GM12878 (cell line): ENCODE results near the gene SGO1. TPM values are rescaled to one million over a fixed set of nuclear protein-coding genes. Genes with fewer than 3 reads are reported as not detected.

Experiments used
- ATAC-seq: fragments of 200-7000 bp; cut with Tn5 transposase; 3 replicates; pipeline ENCODE4 v1.9.1; 2020; ENCODE audit warnings: mild to moderate bottlenecking, moderate library complexity
- BruUV-seq: library from RNA; stranded (reverse); fragments of 400-500 nt; replicated peaks from 2 replicates; lab custom pipeline; 2021; lab: Mats Ljungman, UMichigan
- CTCF ChIA-PET: fragments of 300-600 bp; sonication (Branson Sonifier 250); formaldehyde crosslinking; extraction: SDS; loops from one replicate; lab custom pipeline; 2021; ENCODE audit warnings: inconsistent platforms; lab: Yijun Ruan, JAX
- POLR2A ChIA-PET: fragments of 350-600 bp; formaldehyde crosslinking; extraction: SDS; loops from one replicate; lab custom pipeline; 2021; ENCODE audit warnings: inconsistent platforms; lab: Charles Lee
- RAD21 ChIA-PET: fragments of 300-600 bp; sonication (Branson Sonifier 250); formaldehyde crosslinking; loops from one replicate; lab custom pipeline; 2023; ENCODE audit warnings: antibody characterized with exemption; ENCODE audit not compliant: unreplicated experiment; lab: Charles Lee
- SMC1A ChIA-PET: fragments of 300-600 bp; sonication (Branson Sonifier 250); formaldehyde crosslinking; loops from one replicate; lab custom pipeline; 2023; ENCODE audit not compliant: unreplicated experiment, uncharacterized antibody; lab: Charles Lee
- DNase-seq: peaks from one replicate; pipeline ENCODE4 v3.0.0-alpha.2; 2011; ENCODE audit warnings: low read depth, low spot score
- FAIRE-seq: peaks from 3 replicates; lab custom pipeline; 2011; peaks lifted over from hg19 to GRCh38; lab: Jason Lieb, UNC
- H2AFZ ChIP-seq: 2 replicates; pipeline ENCODE4 v1.6.0; 2011; ENCODE audit warnings: low read depth, low read length, control low read depth; ENCODE audit not compliant: control insufficient read depth
- H3K27ac ChIP-seq: 2 replicates; pipeline ENCODE4 v1.5.1; 2011; ENCODE audit warnings: control low read depth; ENCODE audit not compliant: control insufficient read depth, insufficient read depth
- H3K27me3 ChIP-seq, 2 experiments: replicated peaks in 1 of 2; 2 replicates each; pipeline versions ENCODE4 v1.6.0 to v1.6.1; 2011; ENCODE audit warnings: low read length in 1 of 2; ENCODE audit not compliant: control insufficient read depth in 2 of 2, insufficient read depth in 2 of 2
- H3K36me3 ChIP-seq, 2 experiments: 2 replicates each; pipeline ENCODE4 v1.5.1; 2011; ENCODE audit warnings: low read length in 1 of 2; ENCODE audit not compliant: control insufficient read depth in 2 of 2, insufficient read depth in 2 of 2
- H3K4me1 ChIP-seq: 2 replicates; pipeline ENCODE4 v1.6.1; 2011; ENCODE audit warnings: mild to moderate bottlenecking, low read length, moderate library complexity, mixed read lengths; ENCODE audit not compliant: control insufficient read depth, insufficient read depth
- H3K4me2 ChIP-seq: 2 replicates; pipeline ENCODE4 v1.6.0; 2011; ENCODE audit warnings: control low read depth; ENCODE audit not compliant: control insufficient read depth, insufficient read depth
- H3K4me3 ChIP-seq: fragments of 200-600 bp; sonication (generic); 2 replicates; pipeline ENCODE4 v1.5.1; 2016
- H3K79me2 ChIP-seq: 2 replicates; pipeline ENCODE4 v1.6.0; 2011; ENCODE audit warnings: low read length; ENCODE audit not compliant: control insufficient read depth, insufficient read depth
- H3K9ac ChIP-seq: 2 replicates; pipeline ENCODE4 v1.8.0; 2011; ENCODE audit warnings: low read length, control low read depth, mixed read lengths; ENCODE audit not compliant: control insufficient read depth, insufficient read depth
- H3K9me3 ChIP-seq: replicated peaks from 3 replicates; pipeline ENCODE4 v1.5.1; 2011; ENCODE audit warnings: mild to moderate bottlenecking, low read length; ENCODE audit not compliant: control insufficient read depth, insufficient read depth
- H4K20me1 ChIP-seq: 2 replicates; pipeline ENCODE4 v1.6.0; 2011; ENCODE audit not compliant: control insufficient read depth, insufficient read depth
- ETV6 ChIP-seq, 2 experiments: fragments of 450-650 bp in 1 of 2; IDR thresholded peaks in 1 of 2; conservative IDR thresholded peaks in 1 of 2; 2 replicates each; pipeline ENCODE4 v1.6.1; 2014; ENCODE audit warnings: antibody characterized with exemption in 1 of 2, borderline replicate concordance in 1 of 2, low read depth in 1 of 2, mild to moderate bottlenecking in 1 of 2, moderate library complexity in 1 of 2
- IKZF2 ChIP-seq, 2 experiments: fragments of 450-650 bp; IDR thresholded peaks; 2 replicates each; pipeline ENCODE4 v1.6.1; 2017; ENCODE audit warnings: mild to moderate bottlenecking in 2 of 2, moderate library complexity in 2 of 2
- MLLT1 ChIP-seq: fragments of 450-650 bp; IDR thresholded peaks from 2 replicates; pipeline ENCODE4 v1.6.1; 2016; ENCODE audit warnings: mild to moderate bottlenecking
- MTA3 ChIP-seq: IDR thresholded peaks from 2 replicates; pipeline ENCODE4 v1.6.1; 2012; ENCODE audit warnings: low read length, inconsistent platforms, borderline replicate concordance
- NFYA ChIP-seq: IDR thresholded peaks from 2 replicates; pipeline ENCODE4 v1.6.1; 2011; ENCODE audit warnings: low read depth, mild to moderate bottlenecking, low read length, improper control_type of control experiment, borderline replicate concordance
- SPI1 ChIP-seq: IDR thresholded peaks from 2 replicates; pipeline ENCODE4 v1.6.1; 2011; ENCODE audit warnings: low read depth, mild to moderate bottlenecking, low read length, moderate library complexity, borderline replicate concordance; ENCODE audit not compliant: insufficient read depth
- SREBF2 ChIP-seq: IDR thresholded peaks from 2 replicates; pipeline ENCODE4 v1.6.1; 2012; ENCODE audit warnings: mild to moderate bottlenecking, low read length
- STAT3 ChIP-seq: IDR thresholded peaks from 2 replicates; pipeline ENCODE4 v1.6.1; 2011; ENCODE audit warnings: low read depth, low read length, improper control_type of control experiment
- TCF3 ChIP-seq: IDR thresholded peaks from 2 replicates; pipeline ENCODE4 v1.6.1; 2012; ENCODE audit warnings: low read depth, mild to moderate bottlenecking, low read length, borderline replicate concordance; ENCODE audit not compliant: insufficient read depth
- TCF7 ChIP-seq: IDR thresholded peaks from 2 replicates; pipeline ENCODE4 v1.6.1; 2014; ENCODE audit warnings: antibody characterized with exemption, borderline replicate concordance
- ZNF207 ChIP-seq: fragments of 450-650 bp; IDR thresholded peaks from 2 replicates; pipeline ENCODE4 v1.6.1; 2014; ENCODE audit warnings: antibody characterized with exemption, mild to moderate bottlenecking, borderline replicate concordance
- WGBS: methylation state at CpG from one replicate; pipeline ENCODE4 v1.1.6; 2016; ENCODE audit warnings: low lambda C conversion rate; ENCODE audit not compliant: insufficient replicate concordance, insufficient coverage; ENCODE audit errors: missing lambda C conversion rate; 5-methylcytosine and 5-hydroxymethylcytosine counted together
- in situ Hi-C: fragments of 300-500 bp; cut with MboI; formaldehyde crosslinking; loops from 9 replicates; pipeline ENCODE4 v1.14.3; 2018; ENCODE audit warnings: mixed read lengths
- intact Hi-C: fragments of 100-400 bp; cut with micrococcal nuclease; formaldehyde crosslinking; loops from one replicate; pipeline ENCODE4 v1.14.2; 2022; ENCODE audit not compliant: unreplicated experiment
- polyA plus RNA-seq, 11 experiments: library from polyadenylated mRNA; depleted of rRNA in 4 of 11; unstranded in 6 of 11; stranded (reverse) in 5 of 11; fragments of >200 nt; fragmentation: Nextera tagmentation in 4 of 11; fragmentation: Illumina TruSeq in 1 of 11; extraction: Ambion mirVana in 4 of 11; extraction: Trizol in 1 of 11; gene quantifications; 1 replicate in 1 of 11; 2 replicates in 10 of 11; pipeline versions ENCODE4 v1.2.1 to v1.2.3, GENCODE V29; 2011 to 2016; ENCODE audit warnings: inconsistent platforms in 2 of 11, missing spikeins in 2 of 11, low read depth in 1 of 11
- total RNA-seq, 4 experiments: library from RNA; depleted of rRNA in 3 of 4; stranded (reverse); fragments of >200 nt in 3 of 4; fragmentation: Illumina TruSeq in 1 of 4; extraction: Trizol in 1 of 4; gene quantifications; 2 replicates each; pipeline versions ENCODE4 v1.2.1 to v1.2.3, GENCODE V29; 2013 to 2021
- TF ChIP-seq, protein P1 (sequence below): IDR thresholded peaks from 2 replicates; pipeline ENCODE4 v1.6.1; 2012; ENCODE audit warnings: mild to moderate bottlenecking, low read depth, low read length
- TF ChIP-seq, protein P2 (sequence below): fragments of 450-650 bp; IDR thresholded peaks from 2 replicates; pipeline ENCODE4 v1.6.1; 2017; ENCODE audit warnings: mild to moderate bottlenecking, moderate library complexity

Gene SGO1
- total and polyA plus RNA-seq, 10 of the 15 experiments (the other 5 are each of a cell fraction or from before 2014, with no cell fraction given), result 10.9 to 46.2 (median 17.6) TPM

GRCh38 chr3:20190991-20191390 is 5.0 kb upstream of the SGO1 start:
- ChIA-PET POLR2A (no interaction called here), CTCF (no interaction called here), SMC1A (no interaction called here), RAD21 (no interaction called here)
- H3K9ac ChIP-seq, result no peak overlapping the region
- no peak overlapping the region for H3K4me2 ChIP-seq
- H3K4me1 ChIP-seq, result no peaks in the 10 kb centered on the region
- no peaks in the 10 kb centered on the region for H4K20me1 ChIP-seq
- H2AFZ ChIP-seq, result no peak overlapping the region
- DNase-seq (no peak), ATAC-seq (no peak), FAIRE-seq (no peak)
- in situ Hi-C loops (no loop called here), intact Hi-C loops (no loop called here)
- H3K36me3 ChIP-seq, result no peaks in the 10 kb centered on the region
- H3K79me2 ChIP-seq, result peaks cover 1% of the 10 kb centered on the region; the same call in 1 of the 2 replicates
- no peak overlapping the region for H3K4me3 ChIP-seq
- H3K9me3 ChIP-seq, result no peaks in the 10 kb centered on the region
- no peak overlapping the region for H3K27ac ChIP-seq
- no peaks in the 10 kb centered on the region for H3K27me3 ChIP-seq
- BruUV-seq, result no TSS peak
- WGBS, result 70% methylated on average over 5 of the region's 5 CpGs
- TF ChIP-seq SPI1, result no peak
- no peak for TF ChIP-seq TCF7
- no peak for TF ChIP-seq IKZF2 (IDR thresholded peaks at IDR 0.05)
- no peak for TF ChIP-seq ZNF207
- TF ChIP-seq, protein P1, sequence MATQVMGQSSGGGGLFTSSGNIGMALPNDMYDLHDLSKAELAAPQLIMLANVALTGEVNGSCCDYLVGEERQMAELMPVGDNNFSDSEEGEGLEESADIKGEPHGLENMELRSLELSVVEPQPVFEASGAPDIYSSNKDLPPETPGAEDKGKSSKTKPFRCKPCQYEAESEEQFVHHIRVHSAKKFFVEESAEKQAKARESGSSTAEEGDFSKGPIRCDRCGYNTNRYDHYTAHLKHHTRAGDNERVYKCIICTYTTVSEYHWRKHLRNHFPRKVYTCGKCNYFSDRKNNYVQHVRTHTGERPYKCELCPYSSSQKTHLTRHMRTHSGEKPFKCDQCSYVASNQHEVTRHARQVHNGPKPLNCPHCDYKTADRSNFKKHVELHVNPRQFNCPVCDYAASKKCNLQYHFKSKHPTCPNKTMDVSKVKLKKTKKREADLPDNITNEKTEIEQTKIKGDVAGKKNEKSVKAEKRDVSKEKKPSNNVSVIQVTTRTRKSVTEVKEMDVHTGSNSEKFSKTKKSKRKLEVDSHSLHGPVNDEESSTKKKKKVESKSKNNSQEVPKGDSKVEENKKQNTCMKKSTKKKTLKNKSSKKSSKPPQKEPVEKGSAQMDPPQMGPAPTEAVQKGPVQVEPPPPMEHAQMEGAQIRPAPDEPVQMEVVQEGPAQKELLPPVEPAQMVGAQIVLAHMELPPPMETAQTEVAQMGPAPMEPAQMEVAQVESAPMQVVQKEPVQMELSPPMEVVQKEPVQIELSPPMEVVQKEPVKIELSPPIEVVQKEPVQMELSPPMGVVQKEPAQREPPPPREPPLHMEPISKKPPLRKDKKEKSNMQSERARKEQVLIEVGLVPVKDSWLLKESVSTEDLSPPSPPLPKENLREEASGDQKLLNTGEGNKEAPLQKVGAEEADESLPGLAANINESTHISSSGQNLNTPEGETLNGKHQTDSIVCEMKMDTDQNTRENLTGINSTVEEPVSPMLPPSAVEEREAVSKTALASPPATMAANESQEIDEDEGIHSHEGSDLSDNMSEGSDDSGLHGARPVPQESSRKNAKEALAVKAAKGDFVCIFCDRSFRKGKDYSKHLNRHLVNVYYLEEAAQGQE, result no peak
- no peak for TF ChIP-seq MLLT1
- no peak for TF ChIP-seq SREBF2
- no peak for TF ChIP-seq MTA3
- TF ChIP-seq, protein P2, sequence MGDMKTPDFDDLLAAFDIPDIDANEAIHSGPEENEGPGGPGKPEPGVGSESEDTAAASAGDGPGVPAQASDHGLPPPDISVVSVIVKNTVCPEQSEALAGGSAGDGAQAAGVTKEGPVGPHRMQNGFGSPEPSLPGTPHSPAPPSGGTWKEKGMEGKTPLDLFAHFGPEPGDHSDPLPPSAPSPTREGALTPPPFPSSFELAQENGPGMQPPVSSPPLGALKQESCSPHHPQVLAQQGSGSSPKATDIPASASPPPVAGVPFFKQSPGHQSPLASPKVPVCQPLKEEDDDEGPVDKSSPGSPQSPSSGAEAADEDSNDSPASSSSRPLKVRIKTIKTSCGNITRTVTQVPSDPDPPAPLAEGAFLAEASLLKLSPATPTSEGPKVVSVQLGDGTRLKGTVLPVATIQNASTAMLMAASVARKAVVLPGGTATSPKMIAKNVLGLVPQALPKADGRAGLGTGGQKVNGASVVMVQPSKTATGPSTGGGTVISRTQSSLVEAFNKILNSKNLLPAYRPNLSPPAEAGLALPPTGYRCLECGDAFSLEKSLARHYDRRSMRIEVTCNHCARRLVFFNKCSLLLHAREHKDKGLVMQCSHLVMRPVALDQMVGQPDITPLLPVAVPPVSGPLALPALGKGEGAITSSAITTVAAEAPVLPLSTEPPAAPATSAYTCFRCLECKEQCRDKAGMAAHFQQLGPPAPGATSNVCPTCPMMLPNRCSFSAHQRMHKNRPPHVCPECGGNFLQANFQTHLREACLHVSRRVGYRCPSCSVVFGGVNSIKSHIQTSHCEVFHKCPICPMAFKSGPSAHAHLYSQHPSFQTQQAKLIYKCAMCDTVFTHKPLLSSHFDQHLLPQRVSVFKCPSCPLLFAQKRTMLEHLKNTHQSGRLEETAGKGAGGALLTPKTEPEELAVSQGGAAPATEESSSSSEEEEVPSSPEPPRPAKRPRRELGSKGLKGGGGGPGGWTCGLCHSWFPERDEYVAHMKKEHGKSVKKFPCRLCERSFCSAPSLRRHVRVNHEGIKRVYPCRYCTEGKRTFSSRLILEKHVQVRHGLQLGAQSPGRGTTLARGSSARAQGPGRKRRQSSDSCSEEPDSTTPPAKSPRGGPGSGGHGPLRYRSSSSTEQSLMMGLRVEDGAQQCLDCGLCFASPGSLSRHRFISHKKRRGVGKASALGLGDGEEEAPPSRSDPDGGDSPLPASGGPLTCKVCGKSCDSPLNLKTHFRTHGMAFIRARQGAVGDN, result no peak
- TF ChIP-seq NFYA, result no peak
- TF ChIP-seq STAT3, result no peak
- no peak for TF ChIP-seq TCF3
- no peak for TF ChIP-seq ETV6 (conservative IDR thresholded peaks at IDR 0.05 in 1 of 2, IDR thresholded peaks at IDR 0.05 in 1 of 2; ENCODE audit: borderline replicate concordance in 1 of 2, low read depth in 1 of 2)
